ENCODE measurements around the gene AJM1.
A peak's percentile ranks its signal among the peaks of the same experiment; 100 is the strongest.
"Not testable (repeated sequence)": the region's sequence is repeated elsewhere in the genome, so short reads cannot be mapped to it uniquely, and the experiment has no call there.

Gene AJM1

DNA sequence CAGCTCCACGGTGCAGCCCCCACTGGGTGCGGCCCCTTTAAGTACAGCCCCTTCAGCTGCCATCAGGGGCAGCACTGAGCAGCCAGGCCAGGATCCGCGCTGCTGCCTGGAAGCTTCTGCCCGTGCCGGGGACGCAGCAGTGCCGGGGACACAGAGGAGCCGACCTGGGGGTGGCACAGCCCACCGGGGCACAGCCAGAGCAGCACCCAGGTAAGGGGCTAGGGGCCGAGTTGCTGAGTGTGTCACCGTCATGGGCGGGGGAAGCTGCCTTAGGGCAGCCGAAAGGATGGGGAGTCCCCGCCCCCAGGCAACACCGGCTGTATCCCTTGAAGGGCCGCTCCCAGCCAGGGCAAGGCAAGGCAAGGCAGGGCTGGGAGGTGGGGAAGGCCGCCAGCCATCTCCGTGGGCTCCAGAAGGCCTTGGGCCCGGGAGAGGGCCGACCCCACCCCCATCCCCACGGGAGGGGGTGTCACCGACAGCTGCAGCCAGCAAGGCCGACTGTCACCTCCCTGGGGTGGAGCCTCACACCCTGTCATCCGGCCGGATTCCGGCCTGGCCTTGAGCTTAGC, at the start of gene AJM1:
Gene AJM1 (plus strand): TSS at position 99 of the 569 bp plus-strand sequence. CDS start 1,937 bp downstream, outside the sequence.
- peak; percentile 76 for DNase-seq

- no peak for DNase-seq
Observed at GRCh38 chr9:136793086-136793946, 49.0 kb upstream of the AJM1 start.

DNA sequence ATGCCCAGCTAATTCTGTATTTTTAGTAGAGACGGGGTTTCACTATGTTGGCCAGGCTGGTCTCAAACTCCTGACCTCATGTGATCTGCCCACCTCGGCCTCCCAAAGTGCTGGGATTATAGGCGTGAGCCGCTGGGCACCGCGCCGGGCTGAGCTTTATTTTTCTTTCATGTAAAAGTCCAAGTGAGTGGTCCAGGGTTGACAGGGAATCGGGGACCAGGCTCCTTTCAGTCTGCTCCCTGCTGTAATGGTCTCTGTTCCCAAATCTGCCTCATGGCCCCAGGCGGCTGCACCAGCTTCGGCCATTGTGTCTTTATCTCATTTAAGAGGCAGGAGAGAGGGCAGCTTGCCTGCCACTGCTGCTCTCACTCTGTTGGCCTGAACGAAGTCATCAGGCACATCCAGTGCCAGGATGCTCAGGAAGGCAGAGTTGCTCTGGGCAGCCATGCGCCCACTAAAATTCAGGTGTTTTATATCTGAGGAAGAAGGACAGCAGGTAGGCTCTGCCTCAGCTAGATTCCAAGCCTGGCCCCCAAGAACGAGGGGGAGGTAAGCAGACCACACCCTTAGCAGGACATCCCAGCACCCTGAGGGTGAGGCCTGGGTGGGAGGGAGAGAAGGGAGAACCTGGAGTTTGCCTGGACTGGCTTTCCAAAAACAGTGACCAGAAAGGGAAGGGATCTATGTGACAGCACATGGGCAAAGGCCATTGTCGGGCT, 47.8 kb upstream of the AJM1 start:
- no peak for DNase-seq

GRCh38 chr9:136795000-136795348, 47.3 kb upstream of the AJM1 start:
- DNase-seq = no peak

- no peak for DNase-seq
Observed at GRCh38 chr9:136796238-136796774, 46.0 kb upstream of the AJM1 start, which contains the start of gene CCDC183. CCDC183 (plus strand) TSS chr9:136796338; CDS start chr9:136796398, 60 bp downstream.

DNA sequence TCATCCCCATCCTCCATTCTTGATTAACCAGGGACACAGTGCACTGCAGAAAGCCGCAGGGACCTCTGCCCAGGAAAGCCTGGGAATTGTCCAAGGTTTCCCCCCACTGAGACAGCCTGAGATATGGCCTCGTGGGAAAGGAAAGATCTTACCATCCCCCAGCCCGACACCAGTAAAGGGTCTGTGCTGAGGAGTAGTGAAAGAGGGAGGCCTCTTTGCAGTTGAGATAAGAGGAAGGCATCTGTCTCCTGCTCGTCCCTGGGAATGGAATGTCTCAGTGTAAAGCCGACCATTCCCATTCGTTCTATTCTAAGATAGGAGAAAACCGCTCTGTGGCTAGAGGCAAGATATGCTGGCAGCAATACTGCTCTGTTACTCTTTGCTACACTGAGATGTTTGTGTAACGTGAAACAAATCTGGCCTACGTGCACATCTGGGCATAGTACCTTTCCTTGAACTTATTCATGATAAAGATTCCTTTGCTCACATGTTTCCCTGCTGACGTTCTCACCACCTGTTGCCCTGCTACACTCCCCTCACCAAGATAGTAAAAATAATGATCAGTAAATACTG, 45.4 kb upstream of the AJM1 start:
- not testable (repeated sequence) for DNase-seq

DNA sequence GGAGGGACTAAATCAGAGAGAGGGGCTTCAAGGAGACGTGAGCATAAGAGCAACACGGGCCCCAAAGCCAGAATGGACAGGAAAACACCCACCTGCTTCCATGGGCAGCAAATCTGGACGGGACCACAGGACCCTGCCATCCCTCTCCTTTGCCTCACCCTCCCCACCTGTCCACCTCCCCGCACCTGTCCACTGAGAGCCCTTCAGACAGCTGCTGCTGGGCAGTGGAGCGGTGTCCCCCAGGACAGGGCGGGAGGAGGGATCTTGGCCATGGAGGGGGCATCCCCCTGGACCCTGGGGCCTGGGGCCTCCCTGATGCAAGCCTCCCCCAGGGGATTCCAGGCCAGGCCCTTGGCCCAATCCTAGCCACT, 43.6 kb upstream of the AJM1 start:
- no peak for DNase-seq

GRCh38 chr9:136799079-136799853, 43.0 kb upstream of the AJM1 start:
- DNase-seq = no peak

- peak; percentile 90 for DNase-seq
Observed at GRCh38 chr9:136799854-136800657, 42.2 kb upstream of the AJM1 start.

DNA sequence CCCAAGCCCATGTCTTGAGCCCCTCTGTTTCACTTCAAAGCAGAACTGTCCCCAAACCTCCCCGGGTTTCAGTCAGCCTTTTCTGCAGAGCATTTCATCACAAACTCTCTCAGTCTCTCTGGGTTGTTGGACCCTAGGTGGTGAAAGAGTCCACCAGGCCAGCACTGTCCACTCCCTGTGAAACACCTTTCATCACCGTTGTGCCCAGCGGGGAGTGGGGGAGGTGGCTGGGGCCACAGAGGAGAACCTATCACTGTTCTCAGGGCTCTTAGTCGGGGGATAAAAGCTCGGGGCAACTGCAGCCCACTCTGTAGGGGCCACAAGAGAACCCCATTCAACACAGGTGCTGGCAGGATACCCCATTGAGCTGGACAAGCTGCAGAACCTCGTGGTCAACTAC, 40.0 kb upstream of the AJM1 start:
- no peak for DNase-seq

GRCh38 chr9:136803009-136803550, 39.2 kb upstream of the AJM1 start:
- DNase-seq = not testable (repeated sequence)

- DNase-seq = no peak
Observed at GRCh38 chr9:136803551-136804508, 38.4 kb upstream of the AJM1 start.

DNA sequence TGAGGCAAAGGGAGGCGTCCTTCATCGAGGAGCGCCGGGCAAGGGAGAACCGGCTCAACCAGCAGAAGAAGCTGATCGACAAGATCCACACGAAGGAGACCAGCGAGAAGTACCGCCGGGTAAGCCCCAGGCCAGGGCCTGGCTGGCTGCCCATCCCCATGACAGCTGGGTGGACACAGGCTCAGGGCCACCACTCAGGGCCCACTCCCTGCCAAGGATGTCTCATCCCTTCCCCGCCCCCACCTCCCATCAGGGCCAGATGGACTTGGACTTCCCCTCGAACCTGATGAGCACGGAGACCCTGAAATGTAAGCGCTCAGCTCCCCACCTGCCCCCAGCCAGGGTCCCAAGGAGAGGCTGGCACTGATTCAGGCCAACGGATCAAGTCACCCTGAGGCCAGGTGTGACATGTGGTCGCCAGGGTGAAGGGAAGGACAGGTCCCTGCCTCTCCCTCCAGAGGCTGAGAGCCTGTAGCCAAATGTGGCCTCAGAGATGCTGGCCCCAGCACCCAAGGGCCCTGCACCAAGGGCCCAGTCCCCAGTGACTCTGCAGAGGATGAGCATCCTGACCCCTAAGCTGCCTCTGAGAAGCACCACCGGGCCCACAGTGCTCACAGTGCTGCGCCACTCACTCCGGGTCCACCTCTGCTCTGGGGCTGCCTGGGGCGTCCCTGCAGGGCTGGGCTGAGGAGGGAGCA, 37.6 kb upstream of the AJM1 start:
- DNase-seq = no peak

DNA sequence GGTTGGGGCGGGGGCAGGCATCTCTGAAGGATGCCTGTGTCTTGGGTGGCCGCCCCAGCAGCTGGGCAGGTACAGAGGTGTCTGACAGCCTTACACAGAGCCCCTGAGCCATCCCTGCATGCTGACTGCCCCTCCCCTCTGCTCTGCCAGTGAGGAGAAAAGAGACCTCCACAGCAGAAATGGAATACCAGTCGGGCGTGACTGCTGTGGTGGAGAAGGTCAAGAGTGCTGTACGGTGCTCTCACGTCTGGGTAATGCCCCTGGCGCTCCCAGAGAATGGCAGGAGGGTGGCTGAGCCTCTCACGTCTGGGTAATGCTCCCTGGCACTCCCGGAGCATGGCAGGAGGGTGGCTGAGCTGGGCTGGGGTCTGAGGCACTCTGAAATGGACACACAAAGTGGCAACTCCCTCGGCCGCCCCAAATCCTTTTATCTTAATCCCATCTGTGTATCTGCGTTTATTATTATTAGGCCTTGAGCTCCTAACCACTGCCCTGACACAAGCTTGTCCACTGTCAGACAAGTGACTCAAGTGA, 37.0 kb upstream of the AJM1 start:
- no peak for DNase-seq

DNA sequence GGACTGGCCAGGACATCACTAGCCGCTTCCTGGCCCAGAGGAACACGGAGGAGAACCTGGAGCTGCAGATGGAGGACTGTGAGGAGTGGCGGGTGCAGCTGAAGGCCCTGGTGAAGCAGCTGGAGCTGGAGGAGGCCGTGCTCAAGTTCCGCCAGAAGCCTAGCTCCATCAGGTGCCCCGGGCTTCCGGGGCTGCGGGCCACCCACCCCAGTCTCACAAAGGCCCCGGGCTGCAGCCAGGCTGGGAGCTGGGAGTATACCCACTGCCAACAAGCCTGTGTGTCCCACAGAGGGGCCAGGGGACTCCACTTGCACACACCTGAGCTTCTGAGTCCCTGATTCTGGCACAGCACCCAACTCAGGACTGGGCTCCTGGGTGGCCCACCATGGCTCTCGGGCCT, 36.2 kb upstream of the AJM1 start:
- no peak for DNase-seq

- no peak for DNase-seq
Observed at GRCh38 chr9:136806631-136807201, 35.6 kb upstream of the AJM1 start.

DNA sequence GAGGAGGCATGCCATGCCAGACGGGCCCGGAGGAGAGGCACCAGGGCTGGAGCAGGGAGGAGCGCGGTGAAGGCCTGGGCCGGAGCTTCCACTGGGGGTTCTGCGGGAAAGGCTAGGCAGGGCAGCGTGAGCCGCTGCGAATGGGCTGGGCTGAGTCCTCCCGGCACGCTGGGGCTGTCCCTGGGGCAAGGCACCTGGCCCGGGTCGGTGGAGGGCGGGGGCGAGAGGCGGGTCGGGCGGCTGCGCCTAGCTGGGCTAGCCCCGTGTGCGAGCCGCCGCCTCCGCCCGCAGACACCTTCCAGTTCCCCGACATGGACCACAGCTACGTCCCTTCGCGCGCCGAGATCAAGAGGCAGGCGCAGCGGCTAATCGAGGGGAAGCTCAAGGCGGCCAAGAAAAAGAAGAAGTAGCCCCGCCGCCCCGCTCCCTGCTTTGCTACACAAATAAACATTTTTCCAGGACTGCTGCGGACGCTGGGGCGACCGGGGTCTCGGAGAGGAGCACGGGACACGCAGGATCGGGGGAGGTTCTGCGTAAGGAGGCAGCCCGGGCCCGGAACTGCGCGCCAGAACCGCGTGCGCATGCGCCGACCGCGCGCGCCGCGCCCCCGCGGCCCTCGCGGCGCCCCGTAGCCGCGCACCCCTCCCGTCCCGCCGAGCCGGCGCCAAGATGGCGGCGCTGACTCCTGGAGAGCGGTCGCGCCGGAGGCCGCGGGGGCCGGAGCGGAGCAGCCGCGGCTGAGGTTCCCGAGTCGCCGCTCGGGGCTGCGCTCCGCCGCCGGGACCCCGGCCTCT, 34.8 kb upstream of the AJM1 start, which contains the start of gene RABL6:
Gene RABL6 (plus strand): TSS at position 668 of the 794 bp plus-strand sequence. CDS start 249 bp downstream, outside the sequence.
- peak; percentile 77 for DNase-seq

Measured in stimulated activated CD4-positive, alpha-beta T cell treated with anti-CD3 and anti-CD28 coated beads, Interleukin-12 subunit alpha, Interleukin-12 subunit beta, amount 100 ng/mL, for 4 hours (primary cell).